ENCODE measurements around the gene PVR. TPM values are rescaled to one million over a fixed set of nuclear protein-coding genes. Genes with fewer than 3 reads are reported as not detected.
"Not testable (repeated sequence)": the region's sequence is repeated elsewhere in the genome, so short reads cannot be mapped to it uniquely, and the experiment has no call there.

Gene PVR
- total RNA-seq, 1 donor from 2014 or later = 14.8 TPM

DNA sequence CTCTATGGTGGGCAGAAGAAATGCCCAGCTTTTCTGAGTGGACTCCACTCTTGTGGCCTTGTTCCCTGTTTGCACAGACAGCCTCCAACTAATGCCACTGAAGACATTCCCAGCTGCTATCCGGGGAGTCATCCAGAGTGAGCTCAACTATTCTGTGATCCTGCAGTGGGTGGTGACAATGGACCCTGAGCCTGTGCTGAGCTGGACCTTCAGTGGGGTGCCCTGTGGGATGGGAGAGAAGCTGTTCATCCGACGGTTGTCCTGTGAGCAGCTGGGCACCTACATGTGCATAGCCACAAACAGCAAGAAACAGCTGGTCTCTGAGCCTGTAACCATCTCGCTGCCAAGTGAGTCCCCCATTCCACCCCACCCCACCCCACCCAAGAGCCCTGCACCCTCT lies 20.1 kb upstream of the PVR start:
- Mint-ChIP-seq H3K9me3 (ENCODE audit: unreplicated experiment) (no peaks in the 10 kb centered on the region), H3K36me3 (ENCODE audit: low read depth, unreplicated experiment) (peaks cover 6% of the 10 kb centered on the region), H3K4me1 (ENCODE audit: unreplicated experiment) (peaks cover 3% of the 10 kb centered on the region), H3K27me3 (ENCODE audit: unreplicated experiment) (peaks cover 5% of the 10 kb centered on the region), H3K4me3 (ENCODE audit: unreplicated experiment) (no peak overlapping the region), H3K27ac (ENCODE audit: unreplicated experiment) (no peak overlapping the region)
- TF ChIP-seq, protein P1, sequence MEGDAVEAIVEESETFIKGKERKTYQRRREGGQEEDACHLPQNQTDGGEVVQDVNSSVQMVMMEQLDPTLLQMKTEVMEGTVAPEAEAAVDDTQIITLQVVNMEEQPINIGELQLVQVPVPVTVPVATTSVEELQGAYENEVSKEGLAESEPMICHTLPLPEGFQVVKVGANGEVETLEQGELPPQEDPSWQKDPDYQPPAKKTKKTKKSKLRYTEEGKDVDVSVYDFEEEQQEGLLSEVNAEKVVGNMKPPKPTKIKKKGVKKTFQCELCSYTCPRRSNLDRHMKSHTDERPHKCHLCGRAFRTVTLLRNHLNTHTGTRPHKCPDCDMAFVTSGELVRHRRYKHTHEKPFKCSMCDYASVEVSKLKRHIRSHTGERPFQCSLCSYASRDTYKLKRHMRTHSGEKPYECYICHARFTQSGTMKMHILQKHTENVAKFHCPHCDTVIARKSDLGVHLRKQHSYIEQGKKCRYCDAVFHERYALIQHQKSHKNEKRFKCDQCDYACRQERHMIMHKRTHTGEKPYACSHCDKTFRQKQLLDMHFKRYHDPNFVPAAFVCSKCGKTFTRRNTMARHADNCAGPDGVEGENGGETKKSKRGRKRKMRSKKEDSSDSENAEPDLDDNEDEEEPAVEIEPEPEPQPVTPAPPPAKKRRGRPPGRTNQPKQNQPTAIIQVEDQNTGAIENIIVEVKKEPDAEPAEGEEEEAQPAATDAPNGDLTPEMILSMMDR (IDR thresholded peaks at IDR 0.05; ENCODE audit: unreplicated experiment) = no peak
- DNase-seq (ENCODE audit: low spot score) = no peak

DNA sequence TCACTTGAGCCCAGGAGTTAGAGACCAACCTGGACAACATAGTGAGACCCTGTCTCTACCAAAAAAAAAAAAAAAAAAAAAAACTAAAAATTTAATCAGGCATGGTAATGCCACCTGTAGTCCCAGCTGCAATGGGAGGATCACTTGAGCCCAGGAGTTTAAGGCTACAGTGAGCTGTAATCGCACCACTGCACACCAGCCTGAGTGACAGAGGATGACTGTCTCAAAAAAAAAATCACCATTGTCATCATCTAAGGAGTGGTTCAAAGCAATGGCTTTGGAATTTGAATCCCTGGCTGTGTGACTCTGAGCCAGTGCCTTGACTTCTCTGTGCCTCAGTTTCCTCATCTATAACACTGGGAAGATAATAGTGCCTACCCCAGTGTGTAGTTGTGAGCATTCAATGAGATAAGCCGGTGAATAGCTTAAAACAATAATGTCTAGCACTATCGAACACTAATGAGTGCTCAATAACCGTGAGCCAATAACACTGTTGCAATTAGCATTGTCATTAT lies 18.8 kb upstream of the PVR start:
- no peaks in the 10 kb centered on the region for H3K9me3 Mint-ChIP-seq (ENCODE audit: unreplicated experiment)
- TF ChIP-seq, protein P1 (IDR thresholded peaks at IDR 0.05; ENCODE audit: unreplicated experiment) = no peak
- H3K27me3 Mint-ChIP-seq (ENCODE audit: unreplicated experiment) = peaks cover 10% of the 10 kb centered on the region
- H3K4me3 Mint-ChIP-seq (ENCODE audit: unreplicated experiment) = no peak overlapping the region
- H3K4me1 Mint-ChIP-seq (ENCODE audit: unreplicated experiment) = peaks cover 3% of the 10 kb centered on the region
- H3K36me3 Mint-ChIP-seq (ENCODE audit: low read depth, unreplicated experiment) = peaks cover 6% of the 10 kb centered on the region
- no peak overlapping the region for H3K27ac Mint-ChIP-seq (ENCODE audit: unreplicated experiment)
- DNase-seq (ENCODE audit: low spot score) = no peak

DNA sequence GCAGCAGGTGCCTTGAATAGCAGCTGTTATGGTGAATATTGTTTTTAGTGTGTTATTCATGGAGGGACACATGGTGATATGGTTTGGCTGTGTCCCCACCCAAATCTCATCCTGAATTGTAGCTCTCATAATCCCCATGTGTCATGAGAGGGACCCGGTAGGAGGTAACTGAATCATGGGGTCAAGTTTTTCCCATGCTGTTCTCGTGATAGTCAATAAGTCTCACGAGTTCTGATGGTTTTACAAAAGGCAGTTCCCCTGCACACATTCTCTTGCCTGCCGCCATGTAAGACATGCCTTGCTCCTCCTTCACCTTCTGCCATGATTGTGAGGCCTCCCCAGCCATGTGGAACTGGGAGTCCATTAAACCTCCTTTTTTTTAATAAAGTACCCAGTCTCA lies 18.1 kb upstream of the PVR start:
- H3K27ac Mint-ChIP-seq (ENCODE audit: unreplicated experiment); DNase-seq (ENCODE audit: low spot score); H3K36me3 Mint-ChIP-seq (ENCODE audit: low read depth, unreplicated experiment); H3K9me3 Mint-ChIP-seq (ENCODE audit: unreplicated experiment); H3K4me1 Mint-ChIP-seq (ENCODE audit: unreplicated experiment); H3K4me3 Mint-ChIP-seq (ENCODE audit: unreplicated experiment): not testable (repeated sequence)
- peaks cover 10% of the 10 kb centered on the region for H3K27me3 Mint-ChIP-seq (ENCODE audit: unreplicated experiment)

DNA sequence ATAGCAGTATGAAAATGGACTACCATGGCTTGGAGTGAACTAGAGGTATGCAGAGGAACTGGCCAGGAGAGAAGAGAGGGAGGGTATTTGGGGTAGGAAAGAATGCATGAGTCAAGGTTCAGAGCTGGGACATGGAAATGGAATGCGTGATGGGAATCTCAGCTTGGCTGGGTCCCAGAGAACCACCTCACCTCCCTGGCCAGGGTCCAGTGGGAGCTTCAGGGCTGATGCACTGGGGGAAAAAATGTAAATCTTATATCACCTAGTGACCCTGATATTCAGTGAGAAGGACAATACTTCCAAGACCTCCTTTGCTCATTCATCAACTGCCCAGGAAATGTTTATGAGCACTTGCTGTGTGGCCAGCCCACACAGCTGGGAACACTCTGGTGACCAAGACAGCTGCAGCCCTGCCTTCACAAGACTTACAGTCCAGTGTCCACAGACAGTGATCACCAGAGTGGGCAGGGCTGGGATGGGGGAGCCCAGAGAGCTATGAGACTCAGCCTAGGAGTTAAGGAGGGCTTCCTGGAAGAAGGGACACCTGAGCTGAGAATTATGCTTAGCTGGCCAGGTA lies 17.6 kb upstream of the PVR start:
- TF ChIP-seq, protein P1 (IDR thresholded peaks at IDR 0.05; ENCODE audit: unreplicated experiment) = no peak
- Mint-ChIP-seq H3K27me3 (ENCODE audit: unreplicated experiment) (peaks cover 10% of the 10 kb centered on the region), H3K27ac (ENCODE audit: unreplicated experiment) (no peak overlapping the region), H3K36me3 (ENCODE audit: low read depth, unreplicated experiment) (peaks cover 6% of the 10 kb centered on the region), H3K4me1 (ENCODE audit: unreplicated experiment) (peaks cover 3% of the 10 kb centered on the region), H3K4me3 (ENCODE audit: unreplicated experiment) (no peak overlapping the region), H3K9me3 (ENCODE audit: unreplicated experiment) (no peaks in the 10 kb centered on the region)
- DNase-seq (ENCODE audit: low spot score) = no peak

DNA sequence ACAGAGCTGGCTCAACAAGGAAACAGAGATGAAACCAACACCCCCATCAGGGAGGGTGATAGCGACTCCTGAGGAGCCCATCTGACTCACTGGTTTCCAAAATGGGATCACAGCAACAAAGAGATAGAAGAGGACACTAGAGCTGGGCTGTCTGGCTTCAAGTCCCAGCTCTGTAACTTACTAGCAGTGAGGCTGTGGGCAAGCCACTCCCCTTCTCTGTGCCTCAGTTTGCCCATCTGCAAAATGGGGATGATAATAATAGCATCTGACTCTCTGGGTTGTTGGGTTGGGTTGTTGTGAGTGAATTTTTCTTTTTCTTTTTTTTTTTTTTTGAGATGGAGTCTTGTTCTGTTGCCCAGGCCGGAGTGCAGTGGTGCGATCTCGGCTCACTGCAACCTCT lies 16.1 kb upstream of the PVR start:
- DNase-seq (ENCODE audit: low spot score) = no peak
- Mint-ChIP-seq H3K9me3 (ENCODE audit: unreplicated experiment) (no peaks in the 10 kb centered on the region), H3K27ac (ENCODE audit: unreplicated experiment) (no peak overlapping the region), H3K4me3 (ENCODE audit: unreplicated experiment) (no peak overlapping the region), H3K27me3 (ENCODE audit: unreplicated experiment) (peaks cover 10% of the 10 kb centered on the region), H3K4me1 (ENCODE audit: unreplicated experiment) (peaks cover 3% of the 10 kb centered on the region), H3K36me3 (ENCODE audit: low read depth, unreplicated experiment) (peaks cover 6% of the 10 kb centered on the region)
- TF ChIP-seq, protein P1 (IDR thresholded peaks at IDR 0.05; ENCODE audit: unreplicated experiment) = no peak
